ENCODE data around the gene SCML1.

SCML1 gene

GRCh38 chrX:17736856-17737709 lies at the start of gene SCML1:
Gene SCML1, plus strand, starts transcription at chrX:17737493. Its CDS starts 6,694 bp downstream, at chrX:17744187.
- peak; percentile 97 to 99 for DNase-seq

GRCh38 chrX:17687648-17688047 lies 49.6 kb upstream of the SCML1 start:
- DNase-seq, result no peak

- peak; percentile 70 to 86 for DNase-seq
Observed at GRCh38 chrX:17689971-17690409, 47.3 kb upstream of the SCML1 start.

- DNase-seq, result peak in 1 of 2 experiments; percentile 27
Observed at GRCh38 chrX:17692709-17693346, 44.5 kb upstream of the SCML1 start.

GRCh38 chrX:17697191-17697590 lies 40.1 kb upstream of the SCML1 start:
- DNase-seq, result no peak

- DNase-seq, result no peak
Observed at GRCh38 chrX:17700976-17701375, 36.3 kb upstream of the SCML1 start.

GRCh38 chrX:17703201-17703600 lies 34.1 kb upstream of the SCML1 start:
- no peak for DNase-seq

GRCh38 chrX:17705211-17705610 lies 32.1 kb upstream of the SCML1 start:
- DNase-seq, result no peak

GRCh38 chrX:17706676-17707075 lies 30.6 kb upstream of the SCML1 start:
- no peak for DNase-seq

- no peak for DNase-seq
Observed at GRCh38 chrX:17707731-17708130, 29.6 kb upstream of the SCML1 start.

- no peak for DNase-seq
Observed at GRCh38 chrX:17710871-17711301, 26.4 kb upstream of the SCML1 start.

GRCh38 chrX:17713288-17713687 lies 24.0 kb upstream of the SCML1 start:
- no peak for DNase-seq

- DNase-seq, result no peak
Observed at GRCh38 chrX:17718649-17719165, 18.6 kb upstream of the SCML1 start.

- no peak for DNase-seq
Observed at GRCh38 chrX:17719711-17720110, 17.6 kb upstream of the SCML1 start.

- DNase-seq, result no peak
Observed at GRCh38 chrX:17721715-17722114, 15.6 kb upstream of the SCML1 start.

GRCh38 chrX:17725181-17725580 lies 12.1 kb upstream of the SCML1 start:
- DNase-seq, result no peak

GRCh38 chrX:17732138-17732783 lies 5.0 kb upstream of the SCML1 start:
- no peak for DNase-seq

- no peak for DNase-seq
Observed at GRCh38 chrX:17735406-17735805, 1.9 kb upstream of the SCML1 start.

- DNase-seq, result no peak
Observed at GRCh38 chrX:17736478-17736855, 826 bp upstream of the SCML1 start.

- no peak for DNase-seq
Observed at GRCh38 chrX:17737710-17737985, 355 bp downstream of the SCML1 start.

- peak; percentile 33 to 63 for DNase-seq
Observed at GRCh38 chrX:17737986-17738713, 857 bp downstream of the SCML1 start.

GRCh38 chrX:17738737-17739535 lies 1.6 kb downstream of the SCML1 start:
- no peak for DNase-seq
